ENCODE measurements around the gene TMEM134. TPM values are rescaled to one million over a fixed set of nuclear protein-coding genes. Genes with fewer than 3 reads are reported as not detected.

The TMEM134 gene
- total and polyA plus RNA-seq, 9 of the 15 experiments (the other 6 are each of a cell fraction or from before 2014, with no cell fraction given): 0.63 to 48.4 (median 10.7) TPM

DNA sequence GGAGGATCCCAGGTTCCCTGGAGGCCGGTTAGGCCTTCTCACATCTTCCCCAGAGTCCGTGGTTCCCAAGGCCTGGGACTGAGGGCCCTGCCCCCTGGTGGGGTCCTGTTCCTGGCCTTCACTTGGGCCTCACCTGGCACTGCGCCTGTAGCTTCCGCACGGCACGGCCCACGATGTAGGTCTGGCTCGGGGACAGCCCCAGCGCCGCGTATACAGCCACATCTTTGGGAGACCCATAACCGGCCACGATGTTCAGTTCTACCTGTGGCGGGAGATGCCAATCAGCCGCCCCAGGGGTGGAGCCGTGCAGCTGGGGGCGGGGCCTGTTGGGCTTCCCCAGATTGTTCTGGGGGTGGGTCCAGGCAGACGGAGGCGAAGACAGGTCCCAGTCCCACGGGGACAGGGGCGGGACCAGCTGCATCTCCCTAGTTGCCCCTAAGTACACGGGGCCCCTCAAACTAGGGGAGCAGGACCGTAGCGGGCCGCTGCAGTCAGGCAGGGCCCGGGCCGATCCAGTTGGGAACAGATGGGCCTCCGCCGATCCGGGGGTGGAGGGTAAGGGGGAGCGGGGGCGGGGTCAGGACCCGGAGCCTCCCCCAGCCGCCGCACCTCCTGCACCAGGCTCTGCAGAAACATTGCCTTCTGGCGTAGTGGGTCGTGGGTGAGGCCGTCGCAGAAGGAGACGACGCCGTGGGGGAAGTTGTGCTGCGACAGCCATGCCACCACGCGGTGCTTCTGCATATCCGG lies 23.9 kb upstream of the TMEM134 start (continued):
- TF ChIP-seq, protein P1, sequence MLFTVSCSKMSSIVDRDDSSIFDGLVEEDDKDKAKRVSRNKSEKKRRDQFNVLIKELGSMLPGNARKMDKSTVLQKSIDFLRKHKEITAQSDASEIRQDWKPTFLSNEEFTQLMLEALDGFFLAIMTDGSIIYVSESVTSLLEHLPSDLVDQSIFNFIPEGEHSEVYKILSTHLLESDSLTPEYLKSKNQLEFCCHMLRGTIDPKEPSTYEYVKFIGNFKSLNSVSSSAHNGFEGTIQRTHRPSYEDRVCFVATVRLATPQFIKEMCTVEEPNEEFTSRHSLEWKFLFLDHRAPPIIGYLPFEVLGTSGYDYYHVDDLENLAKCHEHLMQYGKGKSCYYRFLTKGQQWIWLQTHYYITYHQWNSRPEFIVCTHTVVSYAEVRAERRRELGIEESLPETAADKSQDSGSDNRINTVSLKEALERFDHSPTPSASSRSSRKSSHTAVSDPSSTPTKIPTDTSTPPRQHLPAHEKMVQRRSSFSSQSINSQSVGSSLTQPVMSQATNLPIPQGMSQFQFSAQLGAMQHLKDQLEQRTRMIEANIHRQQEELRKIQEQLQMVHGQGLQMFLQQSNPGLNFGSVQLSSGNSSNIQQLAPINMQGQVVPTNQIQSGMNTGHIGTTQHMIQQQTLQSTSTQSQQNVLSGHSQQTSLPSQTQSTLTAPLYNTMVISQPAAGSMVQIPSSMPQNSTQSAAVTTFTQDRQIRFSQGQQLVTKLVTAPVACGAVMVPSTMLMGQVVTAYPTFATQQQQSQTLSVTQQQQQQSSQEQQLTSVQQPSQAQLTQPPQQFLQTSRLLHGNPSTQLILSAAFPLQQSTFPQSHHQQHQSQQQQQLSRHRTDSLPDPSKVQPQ (CRISPR knock-in tag; IDR thresholded peaks at IDR 0.05; ENCODE audit: borderline replicate concordance): no peak
- TF ChIP-seq CCNT2 (IDR thresholded peaks at IDR 0.05; ENCODE audit: borderline replicate concordance, extremely low read depth, insufficient read length, low read depth, low read length) (no peak), JUN (IDR thresholded peaks at IDR 0.05; ENCODE audit: borderline replicate concordance, low read depth, low read length) (no peak), JUN (CRISPR knock-in tag; IDR thresholded peaks at IDR 0.05; ENCODE audit: borderline replicate concordance) (no peak), TBP (optimal IDR thresholded peaks at IDR 0.05; ENCODE audit: low read depth, low read length) (no peak), ZKSCAN1 (IDR thresholded peaks at IDR 0.05; ENCODE audit: low read depth, low read length) (no peak), PTRF (tag; IDR thresholded peaks at IDR 0.05) (no peak)

All from K562 (cell line).